Muscle layer of duodenum (tissue), 2 donors: ENCODE measurements around the gene ANTXR1.

ENCODE experiments used
- H3K27ac ChIP-seq: one replicate; pipeline ENCODE4 v1.7.0; 2013; ENCODE audit warnings: mild to moderate bottlenecking, low read length
- H3K27me3 ChIP-seq: one replicate; pipeline ENCODE4 v1.7.0; 2013; ENCODE audit warnings: low read depth, mild to moderate bottlenecking, control low read depth, low read length
- H3K36me3 ChIP-seq, 2 donors: one replicate each; pipeline ENCODE4 v1.7.0; 2013; ENCODE audit warnings: low read length in 2 of 2, control low read depth in 1 of 2, mild to moderate bottlenecking in 1 of 2; ENCODE audit not compliant: insufficient read depth in 2 of 2, control insufficient read depth in 1 of 2
- H3K4me1 ChIP-seq, 2 donors: one replicate each; pipeline ENCODE4 v1.7.0; 2013; ENCODE audit warnings: low read length in 2 of 2, mild to moderate bottlenecking in 2 of 2, control low read depth in 1 of 2, moderate library complexity in 1 of 2; ENCODE audit not compliant: insufficient read depth in 2 of 2, control insufficient read depth in 1 of 2
- H3K4me3 ChIP-seq, 2 donors: one replicate each; pipeline ENCODE4 v1.7.0; 2013; ENCODE audit warnings: low read length in 2 of 2, low read depth in 1 of 2, mild to moderate bottlenecking in 1 of 2
- H3K9me3 ChIP-seq, 2 donors: one replicate each; pipeline ENCODE4 v1.7.0; 2013; ENCODE audit warnings: low read length in 2 of 2, control low read depth in 1 of 2, mild to moderate bottlenecking in 1 of 2; ENCODE audit not compliant: control insufficient read depth in 1 of 2
- donor health status: healthy.

ANTXR1 gene

GRCh38 chr2:69077252-69077950 lies 64.4 kb downstream of the ANTXR1 start:
- H3K27ac ChIP-seq, result no peak overlapping the region
- H3K4me3 ChIP-seq, result no peak overlapping the region
- no peaks in the 10 kb centered on the region for H3K9me3 ChIP-seq
- H3K27me3 ChIP-seq, result no peaks in the 10 kb centered on the region
- H3K4me1 ChIP-seq, result peaks cover 5 to 6% of the 10 kb centered on the region in 2 donors
- peaks cover 0 to 22% of the 10 kb centered on the region in 2 donors for H3K36me3 ChIP-seq

- Histone ChIP-seq H3K4me1 (peaks cover 7 to 23% of the 10 kb centered on the region in 2 donors), H3K4me3 (no peak overlapping the region), H3K27me3 (no peaks in the 10 kb centered on the region), H3K9me3 (no peaks in the 10 kb centered on the region), H3K27ac (no peak overlapping the region), H3K36me3 (peaks cover 0 to 22% of the 10 kb centered on the region in 2 donors)
These were observed 67.1 kb downstream of the ANTXR1 start for GRCh38 chr2:69080071-69080470.

- no peak overlapping the region for H3K4me3 ChIP-seq
- no peak overlapping the region for H3K27ac ChIP-seq
- H3K27me3 ChIP-seq, result no peaks in the 10 kb centered on the region
- H3K36me3 ChIP-seq, result peaks cover 0 to 22% of the 10 kb centered on the region in 2 donors
- H3K9me3 ChIP-seq, result no peaks in the 10 kb centered on the region
- peaks cover 7 to 23% of the 10 kb centered on the region in 2 donors for H3K4me1 ChIP-seq
These were observed 68.1 kb downstream of the ANTXR1 start for GRCh38 chr2:69081001-69081580.

DNA sequence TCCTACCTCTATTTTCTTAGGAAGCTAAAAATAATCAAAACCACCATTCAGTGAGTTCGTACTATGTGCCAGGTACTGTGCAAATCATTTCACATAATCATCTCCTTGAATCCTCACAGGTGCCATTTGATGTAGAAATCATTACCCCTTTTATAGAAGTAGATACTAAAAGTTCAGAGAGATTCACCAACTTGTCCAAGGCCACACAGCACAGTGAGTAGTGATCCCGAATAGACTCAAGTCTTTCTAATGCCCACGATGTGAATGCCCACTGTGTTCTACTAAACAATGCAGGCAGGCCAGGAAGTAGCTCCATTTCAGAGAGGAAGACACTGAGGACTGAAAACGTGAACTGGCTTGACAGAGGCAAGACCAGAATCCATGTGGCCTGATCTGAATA lies 68.8 kb downstream of the ANTXR1 start:
- no peak overlapping the region for H3K4me3 ChIP-seq
- H3K9me3 ChIP-seq, result no peaks in the 10 kb centered on the region
- peaks cover 7 to 23% of the 10 kb centered on the region in 2 donors for H3K4me1 ChIP-seq
- peaks cover 0 to 22% of the 10 kb centered on the region in 2 donors for H3K36me3 ChIP-seq
- no peaks in the 10 kb centered on the region for H3K27me3 ChIP-seq
- H3K27ac ChIP-seq, result peak overlapping the region; percentile 52

DNA sequence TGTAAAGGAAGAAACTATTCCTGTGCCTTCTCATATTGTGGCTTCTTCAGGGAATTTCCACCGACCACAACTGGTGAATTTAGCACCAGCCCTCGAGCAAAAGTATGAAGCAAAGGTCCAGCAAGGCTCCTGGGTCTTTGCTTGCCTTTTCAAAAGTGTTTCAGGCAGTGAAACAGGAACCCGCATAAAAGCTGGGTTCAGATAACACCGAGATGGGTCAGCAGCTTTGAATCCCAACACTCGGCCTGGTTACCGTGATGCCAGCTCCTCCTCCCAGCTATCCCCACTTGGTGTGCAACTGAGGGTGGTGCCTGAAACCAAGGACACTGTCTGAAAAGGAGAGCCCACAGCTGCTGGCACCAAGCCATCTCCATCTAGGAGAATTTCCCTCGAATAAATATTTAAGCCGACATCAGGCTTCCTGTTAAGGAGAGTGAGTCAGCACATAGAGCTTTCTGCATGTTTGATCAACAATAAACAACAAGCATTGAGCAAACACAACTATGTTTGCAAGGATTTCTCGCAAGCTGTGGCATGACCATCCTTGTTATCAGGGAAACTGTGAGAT lies 69.5 kb downstream of the ANTXR1 start:
- H3K36me3 ChIP-seq, result peaks cover 0 to 17% of the 10 kb centered on the region in 2 donors
- H3K4me3 ChIP-seq, result no peak overlapping the region
- H3K9me3 ChIP-seq, result no peaks in the 10 kb centered on the region
- peak overlapping the region; percentile 52 for H3K27ac ChIP-seq
- no peaks in the 10 kb centered on the region for H3K27me3 ChIP-seq
- peaks cover 7 to 23% of the 10 kb centered on the region in 2 donors for H3K4me1 ChIP-seq

DNA sequence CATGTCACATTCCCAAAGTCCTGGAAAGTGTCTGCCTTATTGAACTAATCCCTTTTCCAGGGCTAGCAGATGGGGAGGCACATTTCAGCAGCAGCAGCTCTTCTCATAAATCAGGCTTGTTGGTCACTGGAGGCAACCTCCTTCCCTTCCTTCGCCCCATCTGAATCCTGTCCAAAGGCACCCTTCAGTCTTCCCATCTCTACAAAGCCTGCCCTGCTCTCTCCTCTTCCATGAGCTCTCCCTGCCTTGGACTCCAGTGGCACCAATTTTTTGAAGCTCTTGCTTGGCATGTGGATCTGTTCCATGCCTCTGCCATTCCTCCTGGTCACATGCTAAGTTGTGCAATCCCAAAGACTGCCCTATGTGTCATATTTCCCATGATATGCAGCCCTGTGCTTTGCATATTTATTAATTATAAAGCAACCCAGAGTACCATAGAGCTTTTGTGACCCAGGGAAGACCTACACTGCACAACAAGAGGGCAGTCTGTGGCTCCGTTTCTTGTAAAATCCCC lies 70.3 kb downstream of the ANTXR1 start:
- peak overlapping the region; percentile 52 for H3K27ac ChIP-seq
- no peaks in the 10 kb centered on the region for H3K9me3 ChIP-seq
- peaks cover 0 to 9% of the 10 kb centered on the region in 2 donors for H3K36me3 ChIP-seq
- no peak overlapping the region for H3K4me3 ChIP-seq
- H3K4me1 ChIP-seq, result peaks cover 7 to 23% of the 10 kb centered on the region in 2 donors
- no peaks in the 10 kb centered on the region for H3K27me3 ChIP-seq

DNA sequence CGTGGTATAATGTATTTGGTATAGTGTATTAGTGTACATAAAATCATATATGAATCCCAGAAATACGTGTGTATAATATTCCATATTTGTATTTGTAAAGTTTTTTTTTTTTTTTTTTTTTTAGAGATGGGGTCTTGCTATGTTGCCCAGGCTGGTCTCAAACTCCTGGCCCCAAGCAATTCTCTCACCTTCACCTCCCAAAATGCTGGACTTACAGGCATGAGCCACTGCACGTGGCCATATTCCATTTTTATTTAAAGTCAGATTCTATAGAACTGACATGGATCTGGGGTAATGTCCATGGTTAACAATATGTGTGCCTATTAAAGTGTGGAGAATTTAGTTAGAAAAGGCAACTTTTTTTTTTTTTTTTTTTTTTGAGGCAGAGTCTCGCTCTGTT lies 71.5 kb downstream of the ANTXR1 start:
- Histone ChIP-seq H3K4me1 (peaks cover 7 to 23% of the 10 kb centered on the region in 2 donors), H3K27ac (no peak overlapping the region), H3K36me3 (no peaks in the 10 kb centered on the region), H3K9me3 (no peaks in the 10 kb centered on the region), H3K27me3 (no peaks in the 10 kb centered on the region), H3K4me3 (no peak overlapping the region)

DNA sequence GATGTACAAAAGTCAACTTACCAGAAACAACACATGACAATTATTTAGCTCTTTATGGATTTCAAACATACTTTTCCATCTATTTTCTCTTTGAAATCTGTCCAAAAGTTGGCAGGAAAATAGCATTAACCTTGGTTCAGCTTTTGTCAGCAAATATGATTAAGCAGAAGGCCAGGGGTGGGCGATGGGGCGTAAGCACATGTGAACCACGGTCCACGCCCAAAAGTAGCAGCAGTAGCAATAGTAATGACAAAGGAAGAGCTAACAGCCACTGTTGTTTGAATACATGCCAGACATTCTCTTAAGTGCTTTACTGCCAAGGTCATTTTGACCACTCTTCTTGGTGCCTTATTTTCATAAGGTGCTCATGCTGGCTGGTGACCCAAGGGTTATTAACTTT lies 73.5 kb downstream of the ANTXR1 start:
- Histone ChIP-seq H3K36me3 (peaks cover 0 to 9% of the 10 kb centered on the region in 2 donors), H3K9me3 (no peaks in the 10 kb centered on the region), H3K4me1 (peaks cover 7 to 23% of the 10 kb centered on the region in 2 donors), H3K27ac (no peak overlapping the region), H3K4me3 (no peak overlapping the region), H3K27me3 (no peaks in the 10 kb centered on the region)

- Histone ChIP-seq H3K36me3 (peaks cover 0 to 9% of the 10 kb centered on the region in 2 donors), H3K9me3 (no peaks in the 10 kb centered on the region), H3K27me3 (no peaks in the 10 kb centered on the region), H3K27ac (no peak overlapping the region), H3K4me3 (no peak overlapping the region), H3K4me1 (peaks cover 2 to 18% of the 10 kb centered on the region in 2 donors)
These were observed 74.4 kb downstream of the ANTXR1 start for GRCh38 chr2:69087211-69087911.

GRCh38 chr2:69087912-69088240 lies 74.9 kb downstream of the ANTXR1 start:
- peaks cover 0 to 9% of the 10 kb centered on the region in 2 donors for H3K36me3 ChIP-seq
- H3K9me3 ChIP-seq, result no peaks in the 10 kb centered on the region
- peaks cover 0 to 13% of the 10 kb centered on the region in 2 donors for H3K4me1 ChIP-seq
- H3K27ac ChIP-seq, result no peak overlapping the region
- no peak overlapping the region for H3K4me3 ChIP-seq
- no peaks in the 10 kb centered on the region for H3K27me3 ChIP-seq

GRCh38 chr2:69088466-69088865 lies 75.5 kb downstream of the ANTXR1 start:
- H3K27ac ChIP-seq, result no peak overlapping the region

More at GRCh38 chr2:69088466-69088865, 75.5 kb downstream of the ANTXR1 start:
- H3K9me3 ChIP-seq, result no peaks in the 10 kb centered on the region
- H3K36me3 ChIP-seq, result peaks cover 0 to 9% of the 10 kb centered on the region in 2 donors
- H3K4me3 ChIP-seq, result no peak overlapping the region
- H3K4me1 ChIP-seq, result peaks cover 0 to 7% of the 10 kb centered on the region in 2 donors
- no peaks in the 10 kb centered on the region for H3K27me3 ChIP-seq
